GM18858 (cell line): ENCODE measurements around the gene ADCY4.

ENCODE experiments used
- ATAC-seq: cut with Tn5 transposase; IDR thresholded peaks from one replicate; pipeline ENCODE4 v1.9.1; 2021; ENCODE audit not compliant: unreplicated experiment

The ADCY4 gene

GRCh38 chr14:24299255-24300191 is 35.3 kb downstream of the ADCY4 start, which contains the start of the genes DHRS1 and NOP9:
TSS of gene DHRS1 (minus strand) at chr14:24299780. CDS start at chr14:24299106, 674 bp downstream.
TSS of gene NOP9 (plus strand) at chr14:24299850. CDS start at chr14:24299955, 105 bp downstream.
- ATAC-seq: peak; percentile 38

- no peak for ATAC-seq
Measured at GRCh38 chr14:24298892-24299254, 36.0 kb downstream of the ADCY4 start.

GRCh38 chr14:24297190-24297964 is 37.5 kb downstream of the ADCY4 start:
- ATAC-seq: no peak

GRCh38 chr14:24296341-24297157 is 38.3 kb downstream of the ADCY4 start:
- ATAC-seq: peak; percentile 55

GRCh38 chr14:24293525-24293924 is 41.3 kb downstream of the ADCY4 start:
- no peak for ATAC-seq

- no peak for ATAC-seq
Measured at GRCh38 chr14:24292118-24292807, 42.6 kb downstream of the ADCY4 start.

GRCh38 chr14:24291446-24292117 is 43.3 kb downstream of the ADCY4 start:
- no peak for ATAC-seq

GRCh38 chr14:24290746-24291145 is 44.1 kb downstream of the ADCY4 start:
- ATAC-seq: no peak

- peak; percentile 72 for ATAC-seq
Measured at GRCh38 chr14:24289649-24290280, 45.1 kb downstream of the ADCY4 start.

- no peak for ATAC-seq
Measured at GRCh38 chr14:24286996-24287395, 47.9 kb downstream of the ADCY4 start.

GRCh38 chr14:24285351-24285750 is 49.5 kb downstream of the ADCY4 start:
- no peak for ATAC-seq

- no peak for ATAC-seq
Measured at GRCh38 chr14:24284501-24285035, 50.3 kb downstream of the ADCY4 start.

- ATAC-seq: no peak
Measured at GRCh38 chr14:24283796-24284460, 50.9 kb downstream of the ADCY4 start.

GRCh38 chr14:24282736-24283135 is 52.1 kb downstream of the ADCY4 start:
- no peak for ATAC-seq

- ATAC-seq: no peak
Measured at GRCh38 chr14:24281636-24282035, 53.2 kb downstream of the ADCY4 start.

GRCh38 chr14:24280797-24281460 is 53.9 kb downstream of the ADCY4 start:
- no peak for ATAC-seq

- ATAC-seq: peak; percentile 64
Measured at GRCh38 chr14:24279301-24280186, 55.3 kb downstream of the ADCY4 start.
